Activated CD4-positive, CD25-positive, alpha-beta regulatory T cell (primary cell): ENCODE measurements around the gene GATM.
"Not testable (repeated sequence)": the region's sequence is repeated elsewhere in the genome, so short reads cannot be mapped to it uniquely, and the experiment has no call there.

Experiments
- DNase-seq, 4 experiments: peaks; one replicate each; lab custom pipeline; 2025; lab: John Stamatoyannopoulos, UW

GATM gene

DNA sequence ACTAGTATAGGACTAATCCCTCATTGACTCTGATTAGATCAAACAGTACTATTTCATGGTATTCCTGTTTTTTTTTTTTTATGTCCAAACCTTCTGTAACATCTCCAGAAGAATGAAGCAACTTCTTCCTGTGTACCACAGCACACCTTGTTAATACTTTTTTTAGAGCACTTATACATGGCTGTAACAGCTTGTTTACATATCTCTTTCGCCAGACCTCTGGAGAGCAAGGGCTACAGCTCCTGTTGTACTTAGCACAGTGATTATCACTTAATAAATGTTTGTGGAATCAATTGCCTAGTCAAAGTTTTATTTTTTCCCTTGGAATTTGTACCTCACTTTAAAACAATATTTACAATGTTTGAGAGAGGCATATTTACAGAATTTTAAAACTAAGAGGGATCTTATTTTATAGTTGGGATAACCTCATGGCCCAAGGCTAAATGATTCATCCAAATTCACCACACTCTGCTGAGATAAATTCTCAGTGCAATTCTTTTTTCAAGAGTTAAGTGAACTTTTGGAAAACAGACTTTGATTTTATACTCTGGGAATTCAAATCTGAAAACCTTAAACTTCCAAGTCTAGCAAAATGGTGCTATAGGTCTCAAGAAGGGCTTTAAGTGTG lies 9.2 kb upstream of the GATM start:
- no peak for DNase-seq

DNA sequence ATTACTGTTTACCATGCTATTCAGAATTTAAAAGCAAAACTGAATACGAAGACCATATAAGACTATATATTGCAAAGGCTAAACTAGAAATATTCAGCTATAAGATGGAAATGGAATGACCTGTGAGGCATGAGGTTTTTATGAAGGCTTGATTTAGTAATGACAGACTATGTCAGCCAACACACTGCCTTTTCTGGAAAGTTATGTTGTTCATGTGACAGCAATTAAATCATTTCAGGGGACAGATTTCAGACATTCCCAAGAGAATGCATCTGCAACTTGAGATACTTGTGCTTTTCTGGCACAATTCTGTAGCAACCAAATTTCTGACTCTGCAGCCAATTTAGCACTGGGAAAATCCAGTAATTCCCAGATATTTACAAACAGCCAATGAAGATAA lies 8.6 kb upstream of the GATM start:
- DNase-seq: no peak

DNA sequence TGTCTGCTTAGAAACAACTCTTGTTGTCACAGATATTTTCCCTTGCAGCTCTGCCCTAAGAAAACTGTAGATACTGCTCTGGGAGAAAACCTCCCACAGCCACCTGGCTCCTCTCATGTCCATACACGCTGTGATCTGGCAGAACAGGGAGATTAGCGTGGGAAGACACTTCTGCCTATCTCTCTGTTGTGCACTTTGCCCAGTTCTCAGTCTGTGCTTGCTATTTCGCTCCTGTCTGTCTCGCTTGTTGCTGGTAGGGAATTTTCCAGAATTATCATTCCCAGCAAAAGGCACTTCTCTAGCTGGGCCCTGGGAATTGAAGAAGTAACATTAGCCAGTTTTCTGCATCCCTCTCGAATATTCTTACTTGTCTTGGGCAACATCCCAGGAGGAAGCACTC lies 8.1 kb upstream of the GATM start:
- no peak for DNase-seq

DNA sequence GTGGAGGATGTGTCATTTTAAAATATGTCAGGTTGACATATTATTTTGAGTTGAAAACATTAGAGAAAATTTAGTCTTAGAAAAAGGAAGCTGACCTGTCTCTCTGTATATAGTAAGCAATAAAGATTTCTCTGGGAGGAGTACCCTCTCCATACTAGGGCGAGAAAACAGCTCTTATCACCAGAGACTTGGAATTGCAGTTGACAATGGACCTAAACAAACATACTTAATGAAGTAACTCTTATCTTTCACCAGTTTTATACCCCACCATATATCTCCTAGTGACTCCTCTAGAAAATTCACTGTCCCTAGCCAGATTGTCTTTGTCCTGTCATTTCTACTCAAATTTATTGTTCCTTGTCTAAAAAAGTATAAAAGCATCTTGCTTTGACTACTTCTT lies 7.2 kb upstream of the GATM start:
- no peak for DNase-seq

DNA sequence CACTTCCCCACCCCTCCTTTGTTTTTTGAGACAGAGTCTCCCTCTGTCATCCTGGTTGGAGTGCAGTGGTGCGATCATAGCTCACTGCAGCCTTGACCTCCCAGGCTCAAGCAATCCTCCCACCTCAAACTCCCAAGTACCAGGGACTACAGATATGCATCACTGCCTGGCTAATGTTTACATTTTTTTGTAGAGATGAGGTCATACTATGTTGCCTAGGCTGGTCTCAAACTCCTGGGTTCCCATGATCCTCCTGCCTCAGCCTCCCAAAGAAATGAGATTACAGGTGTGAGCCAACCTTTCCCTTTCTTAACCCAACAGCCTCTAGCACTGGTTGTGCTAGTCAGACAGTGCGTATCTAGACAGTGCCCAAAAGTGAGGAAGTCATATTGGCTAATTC lies 6.4 kb upstream of the GATM start:
- no peak for DNase-seq

DNA sequence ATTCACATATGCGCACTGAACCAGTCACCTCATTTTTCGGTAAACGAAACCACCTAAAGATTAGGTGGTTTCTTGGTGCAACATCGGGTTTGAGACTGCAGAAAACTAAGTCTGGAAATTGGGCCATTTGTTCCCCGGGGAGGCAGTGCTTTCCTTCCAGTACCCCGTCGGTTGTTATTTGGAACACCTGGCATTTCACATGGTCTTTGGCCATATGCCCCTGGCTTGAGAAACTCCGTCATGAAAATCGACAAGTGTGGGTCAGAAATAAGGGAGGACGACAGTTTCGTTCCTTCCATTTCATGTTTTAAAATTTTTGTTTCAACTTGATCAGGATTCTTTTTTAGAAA lies 544 bp upstream of the GATM start:
- DNase-seq: no peak

DNA sequence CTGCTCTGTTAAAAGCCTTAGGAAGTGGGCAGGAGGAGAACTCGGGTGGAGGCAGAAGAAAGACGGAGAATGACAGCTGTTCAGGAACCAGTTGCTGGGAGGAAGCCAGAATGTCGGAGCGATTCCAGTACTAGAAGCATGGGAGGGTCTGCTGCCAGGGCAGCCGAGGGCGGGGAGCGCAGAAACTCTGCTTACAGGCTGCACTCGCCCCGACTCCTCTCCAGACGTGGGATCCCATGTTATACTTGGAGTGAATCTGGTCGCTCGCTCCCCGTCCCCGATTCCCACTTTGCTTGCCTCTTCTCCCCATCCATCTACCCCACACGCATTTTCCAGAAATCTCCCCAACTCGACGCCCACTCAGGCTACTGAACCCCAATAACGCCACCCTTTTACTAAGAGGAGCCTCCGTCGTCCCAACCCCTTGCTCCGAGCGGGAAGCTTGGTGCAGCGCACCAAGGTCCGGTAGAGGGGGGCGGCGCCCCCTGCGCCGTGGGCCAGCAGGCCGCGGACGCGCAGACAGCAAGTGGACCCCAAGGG lies 665 bp downstream of the GATM start:
- DNase-seq: no peak

DNA sequence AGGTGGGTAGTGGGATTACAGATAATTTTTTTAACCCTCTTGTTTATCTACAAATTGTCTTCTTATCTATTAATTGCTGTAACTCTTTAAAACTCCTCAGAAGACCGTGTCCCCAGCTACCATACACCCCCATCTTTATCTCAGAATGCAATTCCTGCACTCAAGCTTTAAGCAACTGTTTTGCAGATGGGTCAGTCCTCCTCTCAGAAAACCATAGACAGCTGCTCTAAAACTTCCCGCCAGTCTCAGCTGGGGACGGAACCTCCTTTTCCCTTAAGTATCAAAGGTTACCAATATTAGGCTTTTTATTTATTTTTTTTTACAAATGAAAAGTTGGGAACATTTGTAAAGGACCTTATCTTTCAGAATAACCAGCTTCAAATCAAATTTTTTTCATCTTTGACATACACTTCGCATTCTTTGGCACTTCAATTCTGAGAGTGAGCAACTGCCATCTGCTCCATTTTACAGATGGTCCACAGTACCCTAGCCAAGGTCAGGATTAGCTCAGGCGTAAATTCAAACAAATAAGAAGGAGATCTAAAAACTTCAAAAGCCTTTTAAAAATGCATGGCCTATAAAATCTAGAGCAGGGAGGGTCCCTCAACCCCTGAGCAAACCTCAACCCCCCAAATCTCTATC lies 1.3 kb downstream of the GATM start:
- DNase-seq: no peak

DNA sequence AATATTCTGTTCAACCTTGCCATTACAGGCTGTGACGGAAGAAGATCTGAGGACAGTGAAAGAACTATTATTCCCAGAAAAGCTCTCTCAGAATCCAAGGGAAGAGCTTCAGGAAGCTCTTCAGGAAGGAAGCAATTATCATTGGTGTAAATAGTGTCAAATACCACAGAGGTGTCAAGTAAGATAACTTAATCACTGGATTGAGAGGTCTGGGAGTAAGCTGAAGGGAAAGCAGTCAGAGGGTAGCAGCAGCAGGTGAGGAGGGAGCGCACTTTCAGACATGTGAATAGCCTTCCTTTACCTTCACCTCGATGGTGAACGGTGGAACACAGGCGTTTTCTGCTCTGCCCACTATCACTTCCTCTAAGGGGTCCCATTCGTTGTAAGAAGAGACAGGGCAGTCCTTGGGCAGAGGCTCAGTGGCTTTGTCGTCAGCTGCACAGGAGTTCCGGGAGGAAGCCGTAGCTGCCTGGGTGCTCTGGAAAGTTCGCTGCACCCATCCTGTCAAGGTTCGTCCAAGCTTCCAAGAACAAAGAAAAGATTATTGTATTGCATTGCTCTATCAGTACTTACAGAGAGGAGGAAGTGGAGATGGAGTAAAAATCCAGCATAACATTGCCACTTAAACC lies 1.9 kb downstream of the GATM start:
- no peak for DNase-seq

DNA sequence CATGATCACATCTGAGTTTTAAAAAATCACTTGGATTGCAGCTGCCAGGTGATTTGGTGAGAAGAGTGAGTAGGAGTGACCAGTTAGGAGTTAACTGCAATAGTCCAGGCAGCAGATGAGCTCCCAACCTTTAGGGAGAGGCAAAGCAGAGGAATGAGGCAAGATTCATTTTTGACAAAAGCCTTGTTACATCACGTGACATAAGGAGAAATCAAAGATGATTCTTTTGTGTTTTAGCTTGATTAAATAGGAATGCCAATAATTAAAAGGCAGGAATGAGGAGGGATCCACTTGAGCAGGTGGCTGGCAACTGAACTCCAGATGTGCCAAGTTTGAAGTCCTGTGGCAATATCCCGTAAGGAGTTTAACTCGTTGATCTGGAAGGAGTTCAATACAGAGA lies 2.5 kb downstream of the GATM start:
- DNase-seq: no peak

DNA sequence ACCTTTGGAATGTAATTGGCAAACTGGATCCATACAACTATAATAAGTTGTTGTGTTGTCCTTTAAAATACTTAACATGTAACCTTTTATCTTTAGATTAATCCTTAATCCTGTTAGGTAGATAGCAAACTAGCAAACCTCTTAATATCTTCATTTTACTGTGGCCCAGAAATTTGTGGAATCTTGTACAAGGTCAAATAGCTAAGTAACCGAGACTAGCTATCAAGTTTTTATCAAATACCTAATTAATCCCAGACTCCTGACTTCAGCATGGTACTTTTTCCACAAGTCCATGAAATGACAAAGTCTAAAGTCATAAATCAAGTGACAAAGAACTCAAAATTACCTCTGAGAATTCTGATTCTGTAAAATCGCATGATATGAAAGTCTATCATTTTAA lies 4.4 kb downstream of the GATM start:
- DNase-seq: no peak

DNA sequence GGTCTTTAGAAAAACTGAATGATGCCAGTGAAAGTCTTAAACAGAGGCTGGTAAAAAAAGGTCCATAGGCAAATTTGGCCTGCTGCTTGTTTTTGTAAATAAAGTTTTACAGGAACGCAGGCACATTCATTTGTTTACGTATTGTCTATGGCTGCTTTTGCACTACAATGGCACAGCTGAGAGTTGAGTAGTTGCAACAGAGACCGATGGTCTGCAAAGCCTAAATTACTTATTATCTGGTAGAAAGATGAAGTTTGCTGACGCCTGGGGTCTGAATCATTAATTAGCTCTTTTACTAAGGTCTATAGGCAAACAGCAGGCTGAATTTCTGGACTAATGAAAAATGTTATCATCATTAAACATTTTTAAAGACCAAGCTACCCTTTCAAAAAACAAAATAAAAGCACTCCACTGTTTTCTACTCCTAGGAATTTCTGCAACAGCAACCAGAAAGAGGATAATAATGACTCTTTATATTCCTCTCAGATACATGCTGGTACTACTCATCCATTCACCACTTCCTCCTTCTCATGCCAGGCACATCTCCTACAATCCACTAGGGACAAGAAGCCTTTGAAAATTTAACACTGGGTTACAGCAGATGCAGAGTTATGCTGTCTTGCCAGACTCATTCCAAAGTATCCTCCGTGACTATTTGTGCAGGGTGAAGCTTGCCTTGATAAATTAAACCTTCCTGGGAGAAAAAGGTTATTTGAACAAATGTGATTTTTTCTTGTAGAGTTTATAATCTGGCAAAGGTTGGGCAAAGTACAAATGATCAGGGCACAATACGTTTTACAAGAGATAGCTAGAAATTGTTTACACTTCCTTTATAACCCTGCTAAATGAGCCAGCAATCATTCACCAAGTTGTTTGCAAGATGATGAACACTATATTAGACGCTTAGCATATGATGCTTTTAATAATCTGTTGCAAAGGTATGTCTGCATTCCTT lies 6.0 kb downstream of the GATM start:
- DNase-seq: no peak

DNA sequence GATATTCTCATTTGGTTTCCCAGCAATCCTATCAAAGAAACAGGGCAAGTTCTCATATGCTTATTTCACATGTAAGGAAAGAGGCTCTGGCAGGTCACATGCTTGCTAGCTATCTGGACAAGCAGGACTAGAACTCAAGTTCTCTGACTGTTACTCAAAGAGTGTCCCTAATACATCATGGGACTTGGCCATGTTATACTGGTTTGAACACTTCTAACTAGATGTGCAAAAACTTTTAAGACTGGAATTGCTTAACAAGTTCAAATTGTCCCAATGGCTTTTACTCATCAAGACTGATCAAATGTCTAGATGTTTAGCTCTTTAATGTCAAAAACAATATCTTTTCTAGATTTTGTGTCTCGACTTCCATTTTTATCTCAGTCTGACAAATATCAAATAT lies 6.8 kb downstream of the GATM start:
- no peak for DNase-seq

DNA sequence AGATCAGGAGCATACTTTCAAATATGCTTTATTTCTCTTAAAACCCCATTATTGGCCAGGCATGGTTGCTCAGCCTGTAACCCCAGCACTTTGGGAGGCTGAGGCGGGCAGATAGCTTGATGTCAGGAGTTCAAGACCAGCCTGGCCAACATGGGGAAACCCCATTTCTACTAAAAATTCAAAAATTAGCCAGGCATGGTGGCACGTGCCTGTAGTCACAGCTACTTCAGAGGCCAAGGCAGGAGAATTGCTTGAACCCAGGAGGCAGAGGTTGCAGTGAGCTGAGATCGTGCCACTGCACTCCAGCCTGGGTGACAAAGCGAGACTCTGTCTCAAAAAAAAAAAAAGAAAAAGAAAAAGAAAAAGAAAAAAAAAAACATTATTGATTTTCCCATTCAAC lies 8.3 kb downstream of the GATM start:
- DNase-seq: not testable (repeated sequence)

DNA sequence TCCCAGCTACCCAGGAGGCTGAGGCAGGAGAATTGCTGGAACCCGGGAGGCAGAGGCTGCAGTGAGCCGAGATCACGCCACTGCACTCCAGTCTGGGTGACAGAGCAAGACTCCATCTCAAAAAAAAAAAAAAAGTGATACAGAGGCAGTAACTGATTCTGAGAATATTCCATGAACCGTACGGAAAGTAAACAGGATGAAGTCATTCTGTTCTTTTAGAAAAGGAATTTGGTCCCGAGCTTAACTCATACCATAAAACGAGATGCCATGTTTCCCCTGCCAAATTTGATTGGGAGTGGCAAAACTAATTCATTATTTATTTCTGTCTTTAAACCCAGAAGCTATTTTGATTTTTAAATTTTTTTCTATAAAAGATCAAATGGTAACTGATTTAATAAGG lies 11.1 kb downstream of the GATM start:
- not testable (repeated sequence) for DNase-seq

DNA sequence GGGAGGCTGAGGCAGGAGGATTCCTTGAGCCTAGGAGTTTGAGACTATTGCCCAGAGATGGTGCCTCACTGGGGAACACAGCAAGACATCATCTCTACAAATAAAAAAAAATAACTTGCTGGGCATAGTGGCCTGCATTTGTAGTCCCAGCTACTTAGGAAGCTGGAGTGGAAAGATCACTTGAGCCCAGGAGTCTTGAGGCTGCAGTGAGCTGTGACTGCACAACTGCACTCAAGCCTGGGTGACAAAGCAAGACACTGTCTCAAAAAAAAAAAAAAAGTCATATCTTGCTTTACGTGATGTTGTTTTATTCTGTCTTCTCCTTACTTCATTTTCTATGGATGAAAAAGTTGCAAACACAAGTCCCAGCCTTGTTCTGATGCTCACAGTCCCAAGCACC lies 14.1 kb downstream of the GATM start:
- DNase-seq: no peak

DNA sequence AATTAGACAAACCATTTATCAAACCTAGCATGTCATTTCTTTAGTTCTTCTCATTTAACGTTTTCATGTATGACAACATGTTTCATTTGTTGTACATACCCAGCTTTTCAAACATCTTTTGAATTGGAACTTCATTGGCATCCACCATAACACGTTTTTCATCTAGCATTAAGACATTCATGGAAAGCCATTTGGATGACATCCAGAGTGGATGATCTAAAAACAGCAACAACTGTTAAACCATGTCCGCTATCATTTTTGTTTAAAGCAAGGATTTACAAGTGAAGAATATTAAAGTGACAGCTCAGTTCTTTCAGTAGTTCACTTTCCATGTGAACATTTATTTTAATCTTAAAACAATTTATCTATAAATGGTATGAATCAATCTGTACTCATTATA lies 14.5 kb downstream of the GATM start:
- DNase-seq: no peak

DNA sequence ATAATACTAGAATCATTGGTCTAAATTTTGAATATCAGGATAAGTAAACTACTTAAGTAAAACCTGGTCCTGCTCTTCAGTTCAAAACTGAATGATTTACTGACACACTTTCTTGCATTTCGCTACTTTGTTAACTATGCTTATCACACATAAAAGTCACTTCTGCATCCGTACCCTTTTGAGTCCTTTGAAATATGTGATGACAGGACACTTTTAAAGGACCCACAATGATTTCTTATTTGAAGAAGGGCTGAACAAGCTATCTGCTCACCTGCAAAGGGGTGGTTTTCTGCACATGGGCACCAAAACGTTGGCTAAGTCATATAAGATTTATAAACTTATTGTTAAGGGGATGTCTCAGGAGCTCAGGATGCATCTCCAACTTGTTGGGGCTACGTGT lies 15.0 kb downstream of the GATM start:
- no peak for DNase-seq

DNA sequence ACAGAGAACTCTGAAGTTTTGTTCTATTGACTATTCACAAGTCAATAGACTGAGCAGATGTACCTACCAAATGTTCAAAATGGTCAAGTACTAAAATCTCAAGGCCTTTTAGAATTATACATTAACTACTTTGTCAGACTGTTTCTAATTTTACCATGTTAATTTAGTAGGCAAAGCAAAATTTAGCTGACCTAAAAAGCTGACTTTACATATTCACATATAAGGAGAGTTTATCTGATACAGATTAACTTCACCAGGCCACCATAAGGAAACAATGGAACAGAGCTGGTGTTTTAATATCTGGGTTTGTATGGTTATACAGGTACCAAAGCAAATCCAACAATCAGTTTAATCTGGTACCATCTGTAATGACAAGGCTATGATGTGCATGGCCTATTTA lies 15.9 kb downstream of the GATM start:
- DNase-seq: no peak

DNA sequence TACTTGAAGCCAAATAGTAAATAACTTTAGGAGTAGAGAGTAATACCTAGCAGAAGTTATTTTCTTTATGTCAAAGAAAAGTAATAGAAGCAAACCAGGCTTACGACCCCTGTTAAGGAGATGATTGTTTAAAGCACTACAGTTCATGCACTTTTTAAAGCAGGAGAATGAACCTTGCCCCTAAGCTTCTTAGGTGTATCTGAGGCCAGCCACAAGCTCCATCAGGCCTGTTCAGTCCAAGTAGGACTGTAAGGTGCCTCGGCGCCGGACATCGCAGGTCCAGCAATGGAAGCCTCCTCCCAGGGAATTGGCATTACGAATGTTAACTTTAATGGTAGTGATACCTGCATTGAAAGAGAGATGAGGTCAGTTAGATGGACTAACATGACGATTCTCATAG lies 16.5 kb downstream of the GATM start:
- DNase-seq: no peak

DNA sequence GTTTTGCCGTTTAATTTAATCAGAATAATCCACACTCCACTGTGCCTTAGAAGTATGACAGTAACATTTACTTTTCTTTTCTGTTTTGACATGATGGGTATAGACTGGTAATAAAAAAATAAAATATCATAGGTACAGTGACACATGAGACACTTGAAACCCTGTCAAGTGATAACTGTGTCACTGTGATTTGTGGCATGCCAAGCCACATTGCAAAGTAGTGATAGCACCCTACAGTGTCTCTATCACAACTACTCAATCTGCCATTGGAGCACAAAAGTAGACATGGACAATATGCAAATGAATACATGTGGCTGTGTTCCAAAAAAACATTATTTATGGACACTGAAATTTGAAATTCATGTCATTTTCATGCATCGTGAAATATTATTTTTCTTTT lies 22.5 kb downstream of the GATM start:
- no peak for DNase-seq

DNA sequence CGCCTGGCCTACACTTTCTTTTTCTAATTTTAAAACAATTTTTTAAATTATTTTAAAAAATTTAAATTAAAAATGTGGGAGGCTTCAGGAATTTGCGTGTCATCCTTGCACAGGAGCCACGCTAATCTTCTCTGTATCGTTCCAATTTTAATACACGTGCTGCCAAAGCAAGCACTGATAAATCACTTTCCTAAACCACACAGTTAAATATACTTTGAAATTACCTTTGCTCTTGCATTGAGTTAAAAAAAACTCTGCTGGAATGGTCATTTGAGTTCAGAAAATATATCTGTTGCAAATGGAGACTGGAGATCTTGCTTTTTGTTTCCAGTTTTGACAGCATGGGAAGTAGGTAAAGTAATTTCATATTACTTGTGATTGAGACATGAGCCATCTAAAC lies 23.6 kb downstream of the GATM start:
- no peak for DNase-seq

DNA sequence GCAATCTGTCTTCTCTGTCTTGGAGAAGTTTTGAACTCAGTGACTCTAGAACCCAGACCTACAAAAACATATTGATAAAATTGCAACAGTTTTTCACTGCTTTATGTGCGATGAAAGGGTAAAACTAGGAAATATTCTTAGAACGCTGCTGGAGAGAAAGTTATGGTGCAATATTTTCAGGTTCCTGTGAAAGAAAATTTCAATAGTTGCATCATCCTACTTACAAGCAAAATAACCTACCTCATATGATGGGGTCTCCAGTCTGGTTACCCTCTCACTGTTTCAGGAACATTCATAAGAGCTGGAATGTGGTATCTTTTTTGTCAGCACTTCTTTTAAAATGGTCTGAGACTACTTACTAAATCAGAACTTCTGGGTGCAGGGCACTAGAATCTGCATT lies 27.1 kb downstream of the GATM start:
- no peak for DNase-seq
